Ovary (tissue), 9 donors: Measurements from ENCODE around the gene MIA. TPM values are rescaled to one million over a fixed set of nuclear protein-coding genes. Genes with fewer than 3 reads are reported as not detected.

Source experiments
- DNase-seq, 5 donors: peaks; one replicate each; pipeline ENCODE4 v3.0.0-alpha.2; 2019 to 2020
- H3K27ac ChIP-seq, 2 donors: fragments of 200-600 bp; one replicate each; pipeline versions ENCODE4 v1.5.1 to v1.8.0; 2019 to 2022
- H3K27me3 ChIP-seq: fragments of 200-600 bp; one replicate; pipeline ENCODE4 v1.8.0; 2022
- H3K36me3 ChIP-seq: fragments of 200-600 bp; sonication (generic); one replicate; pipeline ENCODE4 v1.5.1; 2019
- H3K4me1 ChIP-seq: one replicate; pipeline ENCODE4 v1.8.1; 2013; ENCODE audit warnings: mild to moderate bottlenecking, moderate library complexity; ENCODE audit not compliant: insufficient read depth
- H3K4me3 ChIP-seq: fragments of 200-600 bp; sonication (generic); one replicate; pipeline ENCODE4 v1.5.1; 2017
- H3K9me3 ChIP-seq, 2 donors: fragments of 200-600 bp in 1 of 2; sonication (generic) in 1 of 2; one replicate each; pipeline versions ENCODE4 v1.5.1 to v1.8.1; 2013 to 2019; ENCODE audit warnings: mild to moderate bottlenecking in 1 of 2, moderate library complexity in 1 of 2
- CTCF ChIP-seq, 3 donors: fragments of 450-650 bp in 2 of 3; fragments of 200-600 bp in 1 of 3; IDR thresholded peaks; one replicate each; pipeline versions ENCODE4 v1.5.1 to v1.8.0; 2016 to 2022; ENCODE audit warnings: antibody characterized with exemption in 3 of 3, mild to moderate bottlenecking in 1 of 3
- EP300 ChIP-seq: sonication (generic); formaldehyde crosslinking; IDR thresholded peaks from one replicate; pipeline ENCODE4 v1.6.1; 2017; ENCODE audit warnings: antibody characterized with exemption
- POLR2A ChIP-seq: fragments of 450-650 bp; IDR thresholded peaks from one replicate; pipeline ENCODE4 v1.6.1; 2017; ENCODE audit warnings: antibody characterized with exemption, mild to moderate bottlenecking, moderate library complexity
- WGBS, 3 donors: extraction: QIAGEN DNeasy Blood & Tissue Kit in 1 of 3; methylation state at CpG; one replicate each; pipeline versions ENCODE4 v1.1.5 to v1.1.7; 2013 to 2017; 5-methylcytosine and 5-hydroxymethylcytosine counted together
- intact Hi-C, 4 donors: fragments of 100-400 bp; cut with DNase I; formaldehyde crosslinking; loops; one replicate each; pipeline versions ENCODE4 v1.11.0 to v1.15.1; 2022 to 2023
- polyA plus RNA-seq, 2 donors: library from polyadenylated mRNA; stranded (reverse); fragments of 200-250 nt in 1 of 2; fragments of 350-450 nt in 1 of 2; fragmentation: Illumina TruSeq in 1 of 2; extraction: RNeasy Lipid Tissue Mini Kit (QIAGEN cat#74804) in 1 of 2; gene quantifications; one replicate each; pipeline ENCODE4 v1.2.3, GENCODE V29; 2013 to 2014
- total RNA-seq, 7 donors: library from RNA; depleted of rRNA in 2 of 7; stranded (reverse); fragments of >200 nt in 2 of 7; fragmentation: NEBNext Ultra II Directional in 3 of 7; extraction: Animal tissue kit (Norgen Biotek cat#: 25700) in 3 of 7; gene quantifications; one replicate each; pipeline versions ENCODE4 v1.1.0 to v1.2.4, GENCODE V29; 2016 to 2023
- donor health status: DM: no; HTN: no; CAD: no; lungs with moderate emphysema.
- donor health status: DM: no; HTN: no; CAD: no.
- donor health status: Bipolar disorder and iron deficiency.
- donor health status: DM: yes; HTN: yes; CAD: no.
- donor health status: DM: no; HTN: no; CAD: no.
- donor health status: DM: yes; HTN: yes; CAD: no.

MIA gene
- total and polyA plus RNA-seq, 9 donors: 1.7 to 3.9 (median 2.3) TPM; not detected in 3

GRCh38 chr19:40801426-40802299, 26.3 kb downstream of the MIA start:
- TF ChIP-seq POLR2A: no peak
- no peak for TF ChIP-seq CTCF (IDR thresholded peaks at IDR 0.05)
- no peak for TF ChIP-seq EP300
- DNase-seq: no peak
- peak overlapping the region; percentile 79 for H3K4me3 ChIP-seq
- H3K27me3 ChIP-seq: no peaks in the 10 kb centered on the region
- H3K27ac ChIP-seq: peak overlapping the region; percentile 67 to 71
- no peaks in the 10 kb centered on the region for H3K36me3 ChIP-seq
- H3K4me1 ChIP-seq: peaks cover 52% of the 10 kb centered on the region
- 19 to 25% (median 22%) methylated on average over 13 of the region's 13 CpGs for WGBS, 3 donors
- no peaks in the 10 kb centered on the region for H3K9me3 ChIP-seq
- intact Hi-C loops: loop anchor here in 3 of 4 donors (5.0 to 10.0 kb wide), 3 partner anchors 49 to 139 kb away; partner anchors contain the start of genes COQ8B (in 2 of the 3), ITPKC (in 2 of the 3), ACTMAP (in 1 of the 3) and SNRPA (in 1 of the 3)

- WGBS, 3 donors: 5 to 7% (median 6%) methylated on average over 10 to 11 of the region's 11 CpGs
- H3K4me1 ChIP-seq: peaks cover 55% of the 10 kb centered on the region
- H3K27ac ChIP-seq: peak overlapping the region; percentile 67 to 71
Measured at GRCh38 chr19:40802300-40803169, 27.2 kb downstream of the MIA start.

GRCh38 chr19:40803170-40803856, 28.0 kb downstream of the MIA start:
- Histone ChIP-seq H3K27me3 (no peaks in the 10 kb centered on the region), H3K4me1 (peaks cover 53% of the 10 kb centered on the region), H3K4me3 (no peak overlapping the region), H3K36me3 (no peaks in the 10 kb centered on the region), H3K9me3 (no peaks in the 10 kb centered on the region), H3K27ac (peak overlapping the region; percentile 67 to 71)
- no peak for TF ChIP-seq CTCF (IDR thresholded peaks at IDR 0.05)
- WGBS, 3 donors: 29 to 43% (median 41%) methylated on average over 9 of the region's 9 CpGs
- intact Hi-C loops: loop anchor here in 3 of 4 donors (5.0 to 10.0 kb wide), 3 partner anchors 51 to 141 kb away; partner anchors contain the start of genes COQ8B (in 2 of the 3), ITPKC (in 2 of the 3), ACTMAP (in 1 of the 3) and SNRPA (in 1 of the 3)
- no peak for DNase-seq

More at GRCh38 chr19:40802300-40803169, 27.2 kb downstream of the MIA start:
- intact Hi-C loops: loop anchor here in 3 of 4 donors (5.0 to 10.0 kb wide), 3 partner anchors 50 to 140 kb away; partner anchors contain the start of genes COQ8B (in 2 of the 3), ITPKC (in 2 of the 3), ACTMAP (in 1 of the 3) and SNRPA (in 1 of the 3)
- no peaks in the 10 kb centered on the region for H3K9me3 ChIP-seq
- no peaks in the 10 kb centered on the region for H3K36me3 ChIP-seq
- H3K27me3 ChIP-seq: no peaks in the 10 kb centered on the region
- peak; percentile 75 to 80 (median 79) for DNase-seq
- TF ChIP-seq EP300 (no peak), POLR2A (no peak), CTCF (IDR thresholded peaks at IDR 0.05) (no peak)
- no peak overlapping the region for H3K4me3 ChIP-seq
